HepG2 (cell line): Measurements from ENCODE around the gene FMC1. TPM values are rescaled to one million over a fixed set of nuclear protein-coding genes. Genes with fewer than 3 reads are reported as not detected.

ENCODE experiments used
- AHR ChIP-seq: IDR thresholded peaks from 2 replicates; pipeline ENCODE4 v1.6.1; 2018; ENCODE audit warnings: missing genetic modification reagents, missing compliant biosample characterization
- BRCA1 ChIP-seq: sonication (generic); formaldehyde crosslinking; IDR thresholded peaks from 2 replicates; pipeline ENCODE4 v1.4.0; 2020; ENCODE audit warnings: missing genetic modification reagents
- DNMT3B ChIP-seq: conservative IDR thresholded peaks from 2 replicates; pipeline ENCODE4 v1.6.1; 2016; ENCODE audit warnings: missing biosample characterization, control low read depth
- ELF4 ChIP-seq: sonication (generic); formaldehyde crosslinking; IDR thresholded peaks from 2 replicates; pipeline ENCODE4 v1.5.0; 2020; ENCODE audit warnings: missing genetic modification reagents, mild to moderate bottlenecking, moderate library complexity, borderline replicate concordance
- FOXJ3 ChIP-seq: sonication (generic); formaldehyde crosslinking; IDR thresholded peaks from 2 replicates; pipeline ENCODE4 v1.4.0; 2020; ENCODE audit warnings: missing genetic modification reagents, mild to moderate bottlenecking, borderline replicate concordance
- HHEX ChIP-seq: IDR thresholded peaks from 2 replicates; pipeline ENCODE4 v1.6.1; 2016; ENCODE audit warnings: control low read depth
- HMGA1 ChIP-seq: sonication (generic); formaldehyde crosslinking; conservative IDR thresholded peaks from 2 replicates; pipeline ENCODE4 v1.4.0; 2020; ENCODE audit warnings: missing genetic modification reagents
- ISX ChIP-seq: sonication (generic); formaldehyde crosslinking; conservative IDR thresholded peaks from 2 replicates; pipeline ENCODE4 v1.5.0; 2020; ENCODE audit warnings: missing genetic modification reagents
- JUND ChIP-seq: sonication (generic); formaldehyde crosslinking; IDR thresholded peaks from 2 replicates; pipeline ENCODE4 v1.8.0; 2022; ENCODE audit warnings: mild to moderate bottlenecking, missing genetic modification reagents
- LBX2 ChIP-seq: sonication (generic); formaldehyde crosslinking; IDR thresholded peaks from 2 replicates; pipeline ENCODE4 v1.5.0; 2020; ENCODE audit warnings: missing genetic modification reagents, mild to moderate bottlenecking, borderline replicate concordance
- LRRFIP1 ChIP-seq: sonication (generic); formaldehyde crosslinking; conservative IDR thresholded peaks from 2 replicates; pipeline ENCODE4 v1.4.0; 2020; ENCODE audit warnings: missing genetic modification reagents
- RFX3 ChIP-seq: IDR thresholded peaks from 2 replicates; pipeline ENCODE4 v1.6.1; 2016; ENCODE audit warnings: missing biosample characterization, missing genetic modification reagents
- SALL2 ChIP-seq: sonication (generic); formaldehyde crosslinking; IDR thresholded peaks from 2 replicates; pipeline ENCODE4 v1.8.1; 2023; ENCODE audit warnings: mild to moderate bottlenecking, missing genetic modification reagents, inconsistent platforms
- SOX6 ChIP-seq, 2 experiments: fragments of 450-650 bp in 1 of 2; sonication (generic) in 1 of 2; formaldehyde crosslinking in 1 of 2; IDR thresholded peaks; 2 replicates each; pipeline versions ENCODE4 v1.4.0 to v1.6.1; 2017 to 2020; ENCODE audit warnings: antibody characterized with exemption in 1 of 2, mild to moderate bottlenecking in 1 of 2, missing genetic modification reagents in 1 of 2
- SP1 ChIP-seq, 2 experiments: fragments of 450-650 bp in 1 of 2; sonication (generic) in 1 of 2; formaldehyde crosslinking in 1 of 2; IDR thresholded peaks; 2 replicates each; pipeline versions ENCODE4 v1.4.0 to v1.6.1; 2016 to 2020; ENCODE audit warnings: missing genetic modification reagents in 1 of 2
- TEF ChIP-seq: sonication (generic); formaldehyde crosslinking; IDR thresholded peaks from 2 replicates; pipeline ENCODE4 v1.5.0; 2020; ENCODE audit warnings: missing genetic modification reagents
- THAP7 ChIP-seq: sonication (generic); formaldehyde crosslinking; IDR thresholded peaks from 2 replicates; pipeline ENCODE4 v1.8.1; 2023; ENCODE audit warnings: mild to moderate bottlenecking, missing genetic modification reagents
- THAP8 ChIP-seq: sonication (generic); formaldehyde crosslinking; IDR thresholded peaks from 2 replicates; pipeline ENCODE4 v1.5.1; 2020; ENCODE audit warnings: missing genetic modification reagents, mild to moderate bottlenecking, borderline replicate concordance
- YEATS2 ChIP-seq: sonication (generic); formaldehyde crosslinking; IDR thresholded peaks from 2 replicates; pipeline ENCODE4 v1.4.0; 2020; ENCODE audit warnings: missing genetic modification reagents, borderline replicate concordance
- ZFP90 ChIP-seq: sonication (generic); formaldehyde crosslinking; IDR thresholded peaks from 2 replicates; pipeline ENCODE4 v1.8.0; 2022; ENCODE audit warnings: missing genetic modification reagents, mild to moderate bottlenecking, inconsistent platforms, borderline replicate concordance
- ZFX ChIP-seq: sonication (generic); formaldehyde crosslinking; IDR thresholded peaks from 2 replicates; pipeline ENCODE4 v1.4.0; 2020; ENCODE audit warnings: mild to moderate bottlenecking, low read depth, missing genetic modification reagents, moderate library complexity
- ZMYM2 ChIP-seq: sonication (generic); formaldehyde crosslinking; IDR thresholded peaks from 2 replicates; pipeline ENCODE4 v1.8.0; 2022; ENCODE audit warnings: mild to moderate bottlenecking, missing genetic modification reagents
- ZNF570 ChIP-seq: sonication (generic); formaldehyde crosslinking; IDR thresholded peaks from 2 replicates; pipeline ENCODE4 v1.4.0; 2020; ENCODE audit warnings: mild to moderate bottlenecking, missing genetic modification reagents, borderline replicate concordance
- ZNF652 ChIP-seq: IDR thresholded peaks from 2 replicates; pipeline ENCODE4 v1.6.1; 2016; ENCODE audit warnings: low read depth, borderline replicate concordance
- polyA plus RNA-seq, 8 experiments: library from polyadenylated mRNA; depleted of rRNA in 3 of 8; stranded (reverse) in 7 of 8; unstranded in 1 of 8; fragments of >200 nt; fragmentation: Illumina TruSeq in 4 of 8; extraction: Trizol in 4 of 8; gene quantifications; 2 replicates each; pipeline versions ENCODE4 v1.2.1 to v1.2.3, GENCODE V29; 2011 to 2016; ENCODE audit warnings: low read depth in 4 of 8, missing spikeins in 1 of 8, mixed read lengths in 1 of 8; ENCODE audit not compliant: insufficient read depth in 1 of 8
- total RNA-seq, 5 experiments: library from RNA; depleted of rRNA; stranded (reverse); fragments of >200 nt; fragmentation: Illumina TruSeq; extraction: Trizol; gene quantifications; 2 replicates each; pipeline ENCODE4 v1.2.3, GENCODE V29; 2016; ENCODE audit warnings: low read depth in 1 of 5

FMC1 gene
- total and polyA plus RNA-seq, 2 of the 13 experiments (the other 11 are each of a cell fraction or from before 2014, with no cell fraction given), result 39.2 to 50.7 TPM

- TF ChIP-seq THAP7 (CRISPR knock-in tag) (0 out of 2 replicates have a peak, but pooled peaks have one; percentile 64), HMGA1 (CRISPR knock-in tag) (no peak), ELF4 (CRISPR knock-in tag) (no peak), LRRFIP1 (no peak), SP1 (IDR thresholded peaks at IDR 0.05) (peak; percentile 32; the same call in 1 of the 2 replicates), SP1 (CRISPR knock-in tag; IDR thresholded peaks at IDR 0.05) (peak; percentile 75), AHR (CRISPR knock-in tag) (0 out of 2 replicates have a peak, but pooled peaks have one; percentile 16), YEATS2 (CRISPR knock-in tag) (peak; percentile 94), RFX3 (CRISPR knock-in tag) (no peak), DNMT3B (no peak), SALL2 (CRISPR knock-in tag) (peak; percentile 96), THAP8 (CRISPR knock-in tag) (0 out of 2 replicates have a peak, but pooled peaks have one; percentile 52), JUND (CRISPR knock-in tag) (no peak), ZNF570 (CRISPR knock-in tag) (no peak), ZMYM2 (CRISPR knock-in tag) (peak; percentile 78; the same call in 1 of the 2 replicates), BRCA1 (peak; percentile 69), ZFP90 (CRISPR knock-in tag) (peak; percentile 91), SOX6 (IDR thresholded peaks at IDR 0.05) (no peak), SOX6 (CRISPR knock-in tag; IDR thresholded peaks at IDR 0.05) (peak; percentile 58; the same call in 1 of the 2 replicates), HHEX (CRISPR knock-in tag) (no peak), TEF (CRISPR knock-in tag) (0 out of 2 replicates have a peak, but pooled peaks have one; percentile 21), FOXJ3 (peak; percentile 84; the same call in 1 of the 2 replicates), LBX2 (CRISPR knock-in tag) (peak; percentile 87; the same call in 1 of the 2 replicates), ZNF652 (no peak), ZFX (CRISPR knock-in tag) (peak; percentile 76), ISX (CRISPR knock-in tag) (peak; percentile 70)
These were observed 18.5 kb downstream of the FMC1 start, which contains the start of gene LUC7L2 (continued) for GRCh38 chr7:139359366-139360209.
